HUDEP-2 (cell line): ENCODE results near the gene TMEM109.

Source experiments
- DNase-seq, 76 experiments: peaks; one replicate each; lab custom pipeline; 2025; ENCODE audit not compliant: unreplicated experiment in 76 of 76; lab: John Stamatoyannopoulos, UW

The TMEM109 gene

GRCh38 chr11:60913793-60914632 is at the start of gene TMEM109:
Gene TMEM109 (plus strand): TSS chr11:60914158. CDS start chr11:60919694, 5,536 bp downstream.
- peak in 73 of 76 experiments; percentile 46 to 91 (median 76) for DNase-seq

- peak in 1 of 76 experiments; percentile 11 for DNase-seq
Observed at GRCh38 chr11:60864856-60865513, 49.0 kb upstream of the TMEM109 start.

DNA sequence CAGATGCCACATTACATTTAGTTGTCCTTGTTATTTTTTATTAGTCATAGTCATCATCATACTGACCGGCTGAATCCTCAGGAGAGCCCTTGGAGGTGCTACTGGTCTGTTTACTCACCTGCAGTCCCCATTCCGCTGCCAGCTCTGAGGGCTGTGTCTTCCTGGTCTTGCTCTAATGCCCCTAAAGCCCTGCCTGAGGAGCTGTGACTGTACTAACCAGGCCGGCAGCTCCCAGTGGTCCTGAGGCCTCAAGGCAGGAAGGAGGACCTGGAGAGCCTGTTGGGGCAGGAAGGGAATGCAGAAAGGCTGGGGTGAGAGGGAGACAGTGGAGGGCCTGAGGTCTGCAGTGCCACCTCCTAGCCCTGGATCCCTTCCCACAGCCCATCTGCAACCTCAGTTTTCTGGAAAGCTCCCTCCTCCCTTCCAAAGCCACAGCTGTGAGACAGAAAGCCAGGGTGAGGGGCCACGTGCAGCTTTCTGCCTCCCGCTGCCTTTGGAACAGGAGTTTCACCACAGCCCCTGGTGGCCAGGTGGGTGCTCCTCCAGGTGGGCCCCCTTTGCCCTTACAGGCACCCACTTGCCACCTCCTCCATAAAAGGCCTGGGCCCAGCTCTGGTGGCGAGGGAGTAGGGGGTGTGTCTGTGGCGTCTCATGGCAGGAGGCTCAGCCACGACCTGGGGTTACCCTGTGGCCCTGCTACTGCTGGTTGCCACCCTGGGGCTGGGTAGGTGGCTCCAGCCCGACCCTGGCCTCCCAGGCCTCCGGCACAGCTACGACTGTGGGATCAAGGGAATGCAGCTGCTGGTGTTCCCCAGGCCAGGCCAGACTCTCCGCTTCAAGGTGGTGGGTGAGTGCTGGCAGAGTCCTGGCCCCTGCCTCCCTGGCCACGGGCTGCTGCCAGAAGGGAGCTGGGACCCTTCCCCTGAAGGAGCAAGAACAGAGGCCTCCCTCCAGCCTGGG is 46.8 kb upstream of the TMEM109 start, which contains the start of gene ZP1:
TSS of gene ZP1 (plus strand) at position 632 of the 960 bp plus-strand sequence. CDS start at position 652, 20 bp downstream.
- DNase-seq: no peak

DNA sequence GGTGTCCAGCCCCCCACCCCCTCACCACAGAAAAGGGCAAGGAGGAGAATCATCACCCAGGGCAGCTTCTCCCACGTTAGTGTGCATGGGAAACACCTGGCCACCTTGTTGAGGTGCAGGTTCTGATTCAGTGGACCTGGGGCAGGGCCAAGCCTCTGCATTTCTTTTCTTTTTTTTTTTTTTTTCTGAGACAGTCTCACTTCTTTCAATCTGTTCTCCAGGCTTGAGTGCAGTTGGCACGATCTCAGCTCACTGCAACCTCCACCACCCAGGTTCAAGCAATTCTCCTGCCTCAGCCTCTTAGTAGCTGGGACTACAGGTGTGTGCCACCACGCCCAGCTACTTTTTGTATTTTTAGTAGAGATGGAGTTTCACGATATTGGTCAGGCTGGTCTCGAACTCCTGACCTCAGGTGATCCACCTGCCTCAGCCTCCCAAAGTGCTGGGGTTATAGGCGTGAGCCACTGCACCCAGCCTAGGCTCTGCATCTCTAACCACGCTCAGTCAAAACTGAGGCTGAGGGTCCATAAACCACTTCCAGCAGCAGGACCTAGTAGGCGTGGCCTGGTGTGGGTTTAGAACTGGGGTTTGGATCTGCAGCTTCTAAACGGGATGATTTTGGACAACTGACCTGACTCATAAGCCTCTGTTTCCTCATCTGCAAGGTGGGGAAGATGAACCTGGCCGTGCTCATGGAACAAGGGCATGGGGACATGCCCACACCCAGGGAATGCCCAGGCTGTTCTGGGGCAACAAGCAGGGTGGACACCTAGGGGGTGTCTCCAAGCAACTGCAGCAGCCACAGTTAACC is 45.9 kb upstream of the TMEM109 start:
- no peak for DNase-seq

- no peak for DNase-seq
Observed at GRCh38 chr11:60868682-60869450, 45.1 kb upstream of the TMEM109 start.

- DNase-seq: no peak
Observed at GRCh38 chr11:60869451-60869825, 44.5 kb upstream of the TMEM109 start.

DNA sequence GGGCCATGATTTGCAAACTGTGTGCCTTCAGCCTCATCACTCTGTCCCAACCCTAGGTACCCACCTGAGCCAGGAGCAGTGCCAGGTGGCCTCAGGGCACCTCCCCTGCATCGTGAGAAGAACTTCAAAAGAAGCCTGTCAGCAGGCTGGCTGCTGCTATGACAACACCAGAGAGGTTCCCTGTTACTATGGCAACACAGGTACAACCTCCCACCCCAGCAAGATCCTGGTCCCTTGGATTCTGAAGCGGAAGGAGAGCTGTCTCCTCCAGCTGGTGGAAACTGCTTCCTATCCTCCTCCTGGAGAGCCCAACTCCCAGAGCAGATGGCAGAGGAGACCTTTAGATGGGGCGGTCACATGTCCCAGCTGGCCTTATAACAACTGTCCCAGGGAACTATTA is 43.7 kb upstream of the TMEM109 start:
- DNase-seq: no peak

DNA sequence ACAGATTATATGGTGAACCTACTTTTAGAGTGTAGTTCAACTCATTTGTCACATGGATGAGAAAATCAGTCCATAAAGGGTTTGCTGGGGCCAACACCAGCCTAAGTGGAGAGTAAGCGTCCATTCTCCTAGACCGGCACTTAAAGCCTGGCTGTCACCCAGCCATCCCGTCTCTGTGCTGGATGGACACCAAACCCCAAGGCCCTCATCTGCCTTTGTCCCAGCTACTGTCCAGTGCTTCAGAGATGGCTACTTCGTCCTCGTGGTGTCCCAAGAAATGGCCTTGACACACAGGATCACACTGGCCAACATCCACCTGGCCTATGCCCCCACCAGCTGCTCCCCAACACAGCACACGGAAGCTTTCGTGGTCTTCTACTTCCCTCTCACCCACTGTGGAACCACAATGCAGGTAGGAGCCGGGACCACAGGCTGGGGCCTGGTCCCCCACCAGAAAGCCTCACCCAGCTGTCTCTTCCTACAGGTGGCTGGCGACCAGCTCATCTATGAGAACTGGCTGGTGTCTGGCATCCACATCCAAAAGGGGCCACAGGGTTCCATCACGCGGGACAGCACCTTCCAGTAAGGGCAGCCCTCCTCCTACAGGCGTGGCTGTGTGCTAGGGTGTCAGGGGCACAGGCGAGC is 43.1 kb upstream of the TMEM109 start:
- no peak for DNase-seq

DNA sequence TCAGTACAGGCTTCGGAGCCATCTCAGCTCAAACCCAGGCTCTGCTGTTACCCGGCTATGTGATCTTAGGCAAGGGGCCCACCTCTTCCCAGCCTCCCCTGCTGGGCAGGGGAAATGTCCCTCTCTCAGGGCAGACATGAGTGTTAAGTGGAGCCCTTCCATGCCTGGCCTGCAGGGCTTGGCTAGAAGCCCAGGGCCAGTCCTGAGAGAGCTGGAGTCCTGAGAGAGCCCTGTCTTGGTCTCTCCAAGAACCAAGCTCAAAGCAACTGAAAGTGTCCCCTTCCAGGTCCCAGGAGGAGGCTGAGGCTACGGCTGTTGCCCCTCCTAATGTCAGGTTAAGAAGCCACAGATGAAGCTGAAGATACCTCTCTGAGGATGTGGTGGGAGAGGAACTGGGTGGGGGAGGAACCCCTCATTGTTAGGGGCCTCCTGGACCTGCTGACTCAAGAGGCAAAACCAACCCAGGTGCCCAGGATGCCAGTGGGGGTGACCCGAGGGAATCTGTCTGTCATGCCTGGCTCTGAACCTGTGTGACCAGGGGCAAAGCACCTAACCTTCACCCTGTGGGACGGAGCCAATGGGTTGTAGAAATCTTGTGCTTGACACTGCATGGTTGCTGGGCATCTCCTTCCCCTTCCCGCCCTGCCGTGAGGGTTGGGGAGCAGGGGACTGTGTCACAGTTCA is 42.4 kb upstream of the TMEM109 start:
- peak in 2 of 76 experiments; percentile 28 to 44 for DNase-seq

DNA sequence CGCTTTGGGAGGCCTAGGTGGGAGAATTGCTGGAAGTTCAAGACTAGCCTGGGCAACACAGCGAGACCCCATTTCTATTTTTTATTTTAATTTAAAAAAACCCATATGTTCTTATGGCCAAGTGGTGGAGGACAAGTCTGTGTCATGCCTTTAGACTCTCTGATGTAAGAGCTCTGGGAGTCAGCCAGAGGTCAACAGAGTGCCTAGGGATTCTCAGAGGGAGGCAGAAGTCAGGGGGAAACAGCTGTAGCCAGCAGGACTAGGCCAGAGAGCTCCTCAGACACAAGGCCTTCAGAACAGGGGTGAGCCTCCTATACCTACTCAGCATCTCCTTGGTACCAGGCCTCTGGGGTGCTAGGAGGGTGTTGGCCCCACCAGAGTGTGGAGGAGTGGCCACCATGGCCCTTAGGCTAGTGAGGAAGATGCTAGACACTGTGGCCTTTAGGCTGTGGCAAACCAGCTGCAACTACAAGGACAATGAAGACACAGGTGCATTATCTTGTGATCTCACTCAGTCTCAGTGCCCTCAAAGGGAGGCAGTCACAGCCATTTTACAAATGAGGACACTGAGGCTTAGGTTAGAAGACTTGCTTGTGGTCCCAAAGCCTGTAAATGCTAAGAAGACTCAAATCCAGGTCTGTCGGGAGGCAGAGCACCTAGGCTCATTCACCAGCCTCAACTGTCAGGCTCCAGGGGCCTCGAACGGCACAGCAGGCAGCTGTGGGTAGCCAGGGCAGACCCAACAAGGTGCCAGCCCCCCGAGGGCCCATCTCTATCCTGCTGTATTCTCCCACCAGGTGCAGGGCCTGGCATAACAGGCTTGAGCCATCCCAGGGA is 41.6 kb upstream of the TMEM109 start:
- DNase-seq: no peak

DNA sequence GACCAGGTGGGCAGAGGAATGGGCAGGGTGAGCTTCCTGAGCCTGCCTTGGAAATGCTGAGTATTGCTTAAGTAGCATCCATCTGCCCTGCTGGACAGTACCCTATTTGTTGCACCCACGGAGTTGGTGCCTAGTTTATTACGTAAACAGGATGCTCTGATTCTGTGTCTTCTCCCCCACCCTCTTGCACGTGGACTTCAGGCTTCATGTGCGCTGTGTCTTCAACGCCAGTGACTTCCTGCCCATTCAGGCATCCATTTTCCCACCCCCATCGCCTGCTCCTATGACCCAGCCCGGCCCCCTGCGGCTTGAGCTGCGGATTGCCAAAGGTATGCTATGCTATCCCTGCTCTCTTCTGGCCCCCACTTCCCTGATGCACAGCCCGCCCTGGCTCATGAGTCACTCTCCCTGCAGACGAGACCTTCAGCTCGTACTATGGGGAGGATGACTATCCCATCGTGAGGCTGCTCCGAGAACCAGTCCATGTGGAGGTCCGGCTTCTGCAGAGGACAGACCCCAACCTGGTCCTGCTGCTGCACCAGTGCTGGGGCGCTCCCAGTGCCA is 40.9 kb upstream of the TMEM109 start:
- no peak for DNase-seq

DNA sequence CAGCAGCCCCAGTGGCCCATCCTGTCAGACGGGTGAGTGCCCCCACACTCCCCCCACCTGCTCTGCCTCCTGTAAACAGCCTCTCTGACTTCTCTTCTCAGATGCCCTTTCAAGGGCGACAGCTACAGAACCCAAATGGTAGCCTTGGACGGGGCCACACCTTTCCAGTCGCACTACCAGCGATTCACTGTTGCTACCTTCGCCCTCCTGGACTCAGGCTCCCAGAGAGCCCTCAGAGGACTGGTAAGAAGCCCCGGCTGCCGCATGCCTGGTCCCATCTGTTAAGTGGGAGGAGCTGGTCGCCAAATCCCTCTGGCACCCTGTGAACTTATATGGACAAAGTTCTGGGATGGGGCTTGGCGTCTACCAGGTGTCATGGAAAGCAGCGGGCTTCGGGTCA is 40.4 kb upstream of the TMEM109 start:
- DNase-seq: no peak

DNA sequence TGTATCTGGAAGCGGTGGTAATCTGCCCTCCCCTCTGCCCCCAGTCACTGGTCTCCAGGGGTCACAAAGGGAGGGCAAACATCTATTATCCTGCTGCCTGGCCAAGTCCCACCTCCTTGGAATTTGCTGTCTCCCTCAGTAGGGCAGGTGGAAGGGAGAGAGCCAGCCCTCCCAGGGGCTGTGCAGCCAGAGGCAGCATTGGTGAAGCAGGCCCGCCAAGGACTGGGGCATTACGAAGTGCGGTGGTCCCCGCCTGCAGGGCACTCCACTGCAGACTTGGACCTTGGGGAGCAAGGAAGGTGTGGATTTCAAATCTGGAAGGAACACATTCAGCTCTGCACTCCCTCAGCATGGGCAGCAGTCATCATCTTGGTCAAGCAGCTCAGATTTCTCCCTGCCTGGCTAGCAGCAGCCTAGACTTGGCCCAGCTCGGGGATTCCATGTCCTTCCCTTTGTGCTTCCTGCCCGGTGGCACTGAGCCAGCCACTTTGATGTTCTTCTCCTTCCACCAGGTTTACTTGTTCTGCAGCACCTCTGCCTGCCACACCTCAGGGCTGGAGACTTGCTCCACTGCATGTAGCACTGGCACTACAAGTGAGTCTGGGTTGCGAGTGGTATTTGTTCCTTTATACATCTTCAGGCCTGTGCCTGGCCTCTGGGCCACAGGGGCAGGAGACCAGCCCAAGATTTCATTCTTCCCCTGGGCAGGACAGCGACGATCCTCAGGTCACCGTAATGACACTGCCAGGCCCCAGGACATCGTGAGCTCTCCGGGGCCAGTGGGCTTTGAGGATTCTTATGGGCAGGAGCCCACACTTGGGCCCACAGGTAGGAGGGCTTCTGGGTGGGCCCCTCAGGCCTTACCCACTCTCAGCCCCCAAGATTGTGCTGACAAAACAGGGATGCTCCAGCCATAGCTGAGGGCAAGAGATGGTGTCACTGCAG is 39.3 kb upstream of the TMEM109 start:
- no peak for DNase-seq

GRCh38 chr11:60875366-60876167 is 38.4 kb upstream of the TMEM109 start:
- DNase-seq: no peak

DNA sequence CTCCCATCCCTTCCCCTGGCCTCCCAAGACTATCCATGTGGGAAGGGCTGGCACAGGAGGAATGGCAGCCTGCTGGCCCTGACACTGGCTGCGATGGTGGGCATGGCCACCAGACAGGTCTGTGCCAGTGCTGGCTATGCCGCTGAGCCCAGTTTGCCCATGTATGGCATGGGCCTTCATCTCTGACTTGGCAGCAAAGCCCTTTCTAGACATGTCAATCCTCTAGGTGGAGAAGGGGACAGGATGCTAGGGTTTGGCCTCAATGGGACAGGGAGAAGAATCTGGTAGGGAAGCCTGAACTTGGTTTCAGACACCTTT is 37.8 kb upstream of the TMEM109 start:
- DNase-seq: no peak
